ENCODE data around the gene PLEKHA5.

GRCh38 chr12:19085090-19085489 is 44.4 kb upstream of the PLEKHA5 start:
- TF ChIP-seq, protein P1, sequence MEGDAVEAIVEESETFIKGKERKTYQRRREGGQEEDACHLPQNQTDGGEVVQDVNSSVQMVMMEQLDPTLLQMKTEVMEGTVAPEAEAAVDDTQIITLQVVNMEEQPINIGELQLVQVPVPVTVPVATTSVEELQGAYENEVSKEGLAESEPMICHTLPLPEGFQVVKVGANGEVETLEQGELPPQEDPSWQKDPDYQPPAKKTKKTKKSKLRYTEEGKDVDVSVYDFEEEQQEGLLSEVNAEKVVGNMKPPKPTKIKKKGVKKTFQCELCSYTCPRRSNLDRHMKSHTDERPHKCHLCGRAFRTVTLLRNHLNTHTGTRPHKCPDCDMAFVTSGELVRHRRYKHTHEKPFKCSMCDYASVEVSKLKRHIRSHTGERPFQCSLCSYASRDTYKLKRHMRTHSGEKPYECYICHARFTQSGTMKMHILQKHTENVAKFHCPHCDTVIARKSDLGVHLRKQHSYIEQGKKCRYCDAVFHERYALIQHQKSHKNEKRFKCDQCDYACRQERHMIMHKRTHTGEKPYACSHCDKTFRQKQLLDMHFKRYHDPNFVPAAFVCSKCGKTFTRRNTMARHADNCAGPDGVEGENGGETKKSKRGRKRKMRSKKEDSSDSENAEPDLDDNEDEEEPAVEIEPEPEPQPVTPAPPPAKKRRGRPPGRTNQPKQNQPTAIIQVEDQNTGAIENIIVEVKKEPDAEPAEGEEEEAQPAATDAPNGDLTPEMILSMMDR (IDR thresholded peaks at IDR 0.05): no peak
- no peak for TF ChIP-seq POLR2AphosphoS5 (IDR thresholded peaks at IDR 0.05)
- TF ChIP-seq EP300 (IDR thresholded peaks at IDR 0.05): no peak
